DND-41 (cell line): ENCODE measurements around the gene FJX1.
"Not testable (repeated sequence)": the region's sequence is repeated elsewhere in the genome, so short reads cannot be mapped to it uniquely, and the experiment has no call there.

Experiments used
- ATAC-seq: fragments of 200-7000 bp; cut with Tn5 transposase; 3 replicates; pipeline ENCODE4 v1.9.1; 2021; ENCODE audit warnings: low read depth; ENCODE audit not compliant: insufficient read depth
- DNase-seq: peaks from one replicate; pipeline ENCODE4 v3.0.0-alpha.2; 2020
- H2AFZ ChIP-seq: 2 replicates; pipeline ENCODE4 v1.6.0; 2012; ENCODE audit warnings: low read depth, low read length
- H3K27ac ChIP-seq: 2 replicates; pipeline ENCODE4 v1.5.1; 2012; ENCODE audit warnings: low read length, inconsistent platforms
- H3K27me3 ChIP-seq: fragments of 200-600 bp; sonication (generic); 2 replicates; pipeline ENCODE4 v1.6.0; 2012; ENCODE audit warnings: low read length, mild to moderate bottlenecking, inconsistent platforms; ENCODE audit not compliant: insufficient read depth, poor library complexity
- H3K36me3 ChIP-seq: 2 replicates; pipeline ENCODE4 v1.5.1; 2012; ENCODE audit warnings: low read length, inconsistent platforms; ENCODE audit not compliant: insufficient read depth
- H3K4me1 ChIP-seq: 2 replicates; pipeline ENCODE4 v1.5.1; 2012; ENCODE audit warnings: mild to moderate bottlenecking, low read length; ENCODE audit not compliant: insufficient read depth
- H3K4me2 ChIP-seq: 2 replicates; pipeline ENCODE4 v1.6.0; 2012; ENCODE audit warnings: mild to moderate bottlenecking, moderate library complexity, low read length, inconsistent platforms; ENCODE audit not compliant: insufficient read depth
- H3K4me3 ChIP-seq, 2 experiments: fragments of 200-600 bp in 1 of 2; shearing (Covaris generic) in 1 of 2; 2 replicates each; pipeline ENCODE4 v1.5.1; 2012 to 2016; ENCODE audit warnings: inconsistent platforms in 2 of 2, low read length in 2 of 2, mild to moderate bottlenecking in 2 of 2, low read depth in 1 of 2, moderate library complexity in 1 of 2
- H3K79me2 ChIP-seq: 2 replicates; pipeline ENCODE4 v1.6.0; 2012; ENCODE audit warnings: low read length, inconsistent platforms; ENCODE audit not compliant: insufficient read depth
- H3K9ac ChIP-seq: 2 replicates; pipeline ENCODE4 v1.6.0; 2012; ENCODE audit warnings: low read depth, mild to moderate bottlenecking, inconsistent platforms, low read length, moderate library complexity
- H3K9me3 ChIP-seq: 2 replicates; pipeline ENCODE4 v1.5.1; 2012; ENCODE audit warnings: low read length, moderate library complexity, mild to moderate bottlenecking, inconsistent platforms; ENCODE audit not compliant: insufficient read depth, severe bottlenecking
- H4K20me1 ChIP-seq: 2 replicates; pipeline ENCODE4 v1.6.0; 2012; ENCODE audit warnings: low read length; ENCODE audit not compliant: insufficient read depth
- CTCF ChIP-seq: IDR thresholded peaks from 2 replicates; pipeline ENCODE4 v1.5.1; 2012; ENCODE audit warnings: borderline replicate concordance, low read length, moderate library complexity, mild to moderate bottlenecking; ENCODE audit not compliant: poor library complexity, severe bottlenecking; ENCODE audit errors: extremely low read depth
- EZH2 ChIP-seq: IDR thresholded peaks from 3 replicates; pipeline ENCODE4 v1.6.1; 2012; ENCODE audit warnings: borderline replicate concordance, low read depth, mild to moderate bottlenecking, moderate library complexity, low read length, inconsistent platforms; ENCODE audit not compliant: severe bottlenecking

The FJX1 gene

GRCh38 chr11:35650467-35650866, 32.2 kb downstream of the FJX1 start:
- Histone ChIP-seq H2AFZ (no peak overlapping the region), H3K27me3 (no peaks in the 10 kb centered on the region), H3K4me3 (no peak overlapping the region), H3K27ac (no peak overlapping the region), H3K9ac (no peak overlapping the region), H3K79me2 (no peaks in the 10 kb centered on the region), H3K4me2 (no peak overlapping the region), H3K36me3 (no peaks in the 10 kb centered on the region), H4K20me1 (no peaks in the 10 kb centered on the region), H3K4me1 (no peaks in the 10 kb centered on the region), H3K9me3 (no peaks in the 10 kb centered on the region)
- DNase-seq (no peak), ATAC-seq (no peak)
- TF ChIP-seq CTCF = no peak
- TF ChIP-seq EZH2 = no peak

- DNase-seq (no peak), ATAC-seq (no peak)
- Histone ChIP-seq H3K79me2 (no peaks in the 10 kb centered on the region), H3K27me3 (no peaks in the 10 kb centered on the region), H3K4me3 (no peak overlapping the region), H3K27ac (no peak overlapping the region), H3K4me1 (no peaks in the 10 kb centered on the region), H4K20me1 (no peaks in the 10 kb centered on the region), H3K4me2 (no peak overlapping the region), H3K36me3 (no peaks in the 10 kb centered on the region), H3K9ac (no peak overlapping the region), H2AFZ (no peak overlapping the region), H3K9me3 (no peaks in the 10 kb centered on the region)
- no peak for TF ChIP-seq EZH2
- no peak for TF ChIP-seq CTCF
Observed at GRCh38 chr11:35651263-35651662, 33.0 kb downstream of the FJX1 start.

GRCh38 chr11:35652786-35653185, 34.5 kb downstream of the FJX1 start:
- not testable (repeated sequence) for DNase-seq, H2AFZ ChIP-seq, H3K4me3 ChIP-seq, H3K27ac ChIP-seq, H3K9me3 ChIP-seq, H3K36me3 ChIP-seq, ATAC-seq, H3K9ac ChIP-seq, H3K4me1 ChIP-seq, H3K79me2 ChIP-seq, H3K4me2 ChIP-seq, H3K27me3 ChIP-seq, H4K20me1 ChIP-seq

- ATAC-seq (no peak), DNase-seq (no peak)
- H3K36me3 ChIP-seq = no peaks in the 10 kb centered on the region
- no peaks in the 10 kb centered on the region for H3K27me3 ChIP-seq
- no peak overlapping the region for H3K4me3 ChIP-seq
- TF ChIP-seq CTCF = no peak
- no peak for TF ChIP-seq EZH2
- H2AFZ ChIP-seq = no peak overlapping the region
- no peaks in the 10 kb centered on the region for H3K79me2 ChIP-seq
- H3K27ac ChIP-seq = no peak overlapping the region
- no peaks in the 10 kb centered on the region for H3K4me1 ChIP-seq
- H3K9me3 ChIP-seq = no peaks in the 10 kb centered on the region
- no peak overlapping the region for H3K4me2 ChIP-seq
- no peaks in the 10 kb centered on the region for H4K20me1 ChIP-seq
- no peak overlapping the region for H3K9ac ChIP-seq
Observed at GRCh38 chr11:35654711-35655110, 36.5 kb downstream of the FJX1 start.
